Measurements from ENCODE around the gene MRPL33.
A peak's percentile ranks its signal among the peaks of the same experiment; 100 is the strongest.
"Not testable (repeated sequence)": the region's sequence is repeated elsewhere in the genome, so short reads cannot be mapped to it uniquely, and the experiment has no call there.

The MRPL33 gene

DNA sequence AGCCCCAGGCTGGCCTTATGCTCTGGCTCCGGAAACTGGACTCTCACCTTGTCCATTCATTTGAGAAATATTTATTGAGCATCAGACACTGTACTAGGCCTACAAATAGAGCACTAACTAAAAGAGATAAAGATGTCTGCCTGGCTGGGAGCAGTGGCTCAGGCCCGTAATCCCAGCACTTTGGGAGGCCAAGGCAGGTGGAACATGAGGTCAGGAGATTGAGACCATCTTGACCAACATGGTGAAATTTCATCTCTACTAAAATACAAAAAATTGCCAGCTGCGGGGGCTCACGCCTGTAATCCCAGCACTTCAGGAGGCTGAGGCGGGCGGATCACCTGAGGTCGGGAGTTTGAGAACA lies 7.6 kb upstream of the MRPL33 start:
- H3K27me3 ChIP-seq (ENCODE audit: control insufficient read depth, insufficient read depth, low read length), result no peaks in the 10 kb centered on the region
- H3K4me3 ChIP-seq (ENCODE audit: low read length), result no peak overlapping the region
- no peak overlapping the region for H3K4me2 ChIP-seq (ENCODE audit: low read length)
- no peak overlapping the region for H3K9ac ChIP-seq (ENCODE audit: low read depth, low read length)
- H3K36me3 ChIP-seq (ENCODE audit: insufficient read depth, low read length), result no peaks in the 10 kb centered on the region
- peaks cover 31% of the 10 kb centered on the region for H3K4me1 ChIP-seq (ENCODE audit: control insufficient read depth, insufficient read depth, low read length)
- no peaks in the 10 kb centered on the region for H3K9me3 ChIP-seq (replicated peaks; ENCODE audit: low read length)

DNA sequence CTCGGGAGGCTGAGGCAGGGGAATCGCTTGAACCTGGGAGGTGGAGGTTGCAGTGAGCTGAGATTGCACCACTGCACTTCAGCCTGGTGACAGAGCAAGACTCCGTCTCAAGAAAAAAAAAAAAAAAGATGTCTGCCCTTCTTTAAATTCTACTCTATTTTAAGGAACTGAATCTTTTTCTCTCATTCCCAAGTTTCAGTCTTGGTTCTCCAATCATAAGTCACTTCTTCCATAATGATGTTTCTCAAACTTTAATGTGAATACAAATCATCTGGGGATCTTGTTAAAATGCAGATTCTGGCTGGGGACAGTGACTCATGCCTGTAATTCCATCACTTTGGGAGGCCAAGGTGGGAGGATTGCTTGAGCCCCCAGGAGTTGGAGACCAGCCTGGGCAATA lies 7.0 kb upstream of the MRPL33 start:
- not testable (repeated sequence) for H3K27me3 ChIP-seq (ENCODE audit: control insufficient read depth, insufficient read depth, low read length); H3K9ac ChIP-seq (ENCODE audit: low read depth, low read length); H3K4me3 ChIP-seq (ENCODE audit: low read length); H3K4me2 ChIP-seq (ENCODE audit: low read length); H3K9me3 ChIP-seq (replicated peaks; ENCODE audit: low read length); H3K36me3 ChIP-seq (ENCODE audit: insufficient read depth, low read length)
- peaks cover 31% of the 10 kb centered on the region for H3K4me1 ChIP-seq (ENCODE audit: control insufficient read depth, insufficient read depth, low read length)

DNA sequence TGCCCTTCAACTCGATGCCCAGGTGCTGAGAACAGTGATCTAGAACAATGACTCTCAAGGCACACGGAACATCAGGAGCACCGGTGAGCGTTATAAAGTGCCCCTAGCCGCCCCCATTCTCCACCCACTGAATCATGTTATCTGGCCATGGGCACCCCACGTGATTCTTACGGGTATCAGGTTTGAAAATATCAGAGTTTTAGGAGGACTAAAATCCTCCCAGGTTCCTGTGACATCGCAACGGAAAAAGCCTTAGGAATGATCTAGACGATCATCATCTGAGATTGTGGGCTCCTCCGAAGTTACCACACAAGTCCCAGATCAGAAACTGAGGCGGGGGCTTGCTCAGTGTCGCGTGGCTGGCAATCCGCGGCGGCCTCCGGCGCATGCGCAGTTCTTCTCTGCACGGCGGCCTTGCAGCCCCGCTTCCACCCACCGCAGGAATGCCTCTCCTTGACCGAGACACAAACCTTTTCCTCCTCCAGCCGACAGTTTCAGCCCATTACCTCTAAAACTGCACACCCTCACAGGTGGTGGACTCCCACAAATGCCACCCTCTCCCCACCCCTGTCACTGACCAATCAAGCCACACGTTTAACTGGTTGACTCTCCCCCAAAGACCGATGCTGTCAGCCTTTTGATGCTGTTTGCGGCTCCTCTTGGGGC lies 5.8 kb upstream of the MRPL33 start:
- Histone ChIP-seq H3K4me1 (ENCODE audit: control insufficient read depth, insufficient read depth, low read length) (peaks cover 30% of the 10 kb centered on the region), H3K27me3 (ENCODE audit: control insufficient read depth, insufficient read depth, low read length) (no peaks in the 10 kb centered on the region), H3K9ac (ENCODE audit: low read depth, low read length) (peak overlapping the region; percentile 41), H3K4me2 (ENCODE audit: low read length) (peak overlapping the region; percentile 81), H3K9me3 (replicated peaks; ENCODE audit: low read length) (no peaks in the 10 kb centered on the region), H3K4me3 (ENCODE audit: low read length) (peak overlapping the region; percentile 59), H3K36me3 (ENCODE audit: insufficient read depth, low read length) (no peaks in the 10 kb centered on the region)

DNA sequence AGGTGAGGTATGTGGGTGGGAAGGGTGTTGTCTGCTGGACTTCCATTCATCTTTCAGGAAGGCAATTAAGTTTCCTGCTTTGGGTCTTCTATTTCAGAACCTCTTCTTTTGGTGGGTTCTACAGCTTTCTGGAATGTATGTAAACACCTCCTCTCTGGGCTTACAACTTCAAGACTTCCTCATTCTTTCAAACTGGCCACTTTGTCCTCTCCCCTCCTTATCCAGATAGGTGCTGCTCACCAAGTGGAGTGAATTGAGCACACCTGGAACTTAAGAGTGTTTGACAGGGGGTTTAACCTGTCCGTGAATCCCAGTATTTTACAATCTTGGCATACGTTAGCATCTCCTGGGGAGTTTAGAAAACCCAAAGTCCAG lies 5.2 kb upstream of the MRPL33 start:
- no peaks in the 10 kb centered on the region for H3K9me3 ChIP-seq (replicated peaks; ENCODE audit: low read length)
- H3K36me3 ChIP-seq (ENCODE audit: insufficient read depth, low read length), result no peaks in the 10 kb centered on the region
- H3K4me3 ChIP-seq (ENCODE audit: low read length), result no peak overlapping the region
- peak overlapping the region; percentile 81 for H3K4me2 ChIP-seq (ENCODE audit: low read length)
- H3K9ac ChIP-seq (ENCODE audit: low read depth, low read length), result no peak overlapping the region
- H3K27me3 ChIP-seq (ENCODE audit: control insufficient read depth, insufficient read depth, low read length), result no peaks in the 10 kb centered on the region
- H3K4me1 ChIP-seq (ENCODE audit: control insufficient read depth, insufficient read depth, low read length), result peaks cover 25% of the 10 kb centered on the region

GRCh38 chr2:27771202-27771547 lies 344 bp upstream of the MRPL33 start:
- Histone ChIP-seq H3K4me1 (ENCODE audit: control insufficient read depth, insufficient read depth, low read length) (peaks cover 24% of the 10 kb centered on the region), H3K27me3 (ENCODE audit: control insufficient read depth, insufficient read depth, low read length) (no peaks in the 10 kb centered on the region), H3K9ac (ENCODE audit: low read depth, low read length) (peak overlapping the region; percentile 91), H3K4me3 (ENCODE audit: low read length) (peak overlapping the region; percentile 99), H3K4me2 (ENCODE audit: low read length) (peak overlapping the region; percentile 91), H3K36me3 (ENCODE audit: insufficient read depth, low read length) (peaks cover 5% of the 10 kb centered on the region), H3K9me3 (replicated peaks; ENCODE audit: low read length) (no peaks in the 10 kb centered on the region)

DNA sequence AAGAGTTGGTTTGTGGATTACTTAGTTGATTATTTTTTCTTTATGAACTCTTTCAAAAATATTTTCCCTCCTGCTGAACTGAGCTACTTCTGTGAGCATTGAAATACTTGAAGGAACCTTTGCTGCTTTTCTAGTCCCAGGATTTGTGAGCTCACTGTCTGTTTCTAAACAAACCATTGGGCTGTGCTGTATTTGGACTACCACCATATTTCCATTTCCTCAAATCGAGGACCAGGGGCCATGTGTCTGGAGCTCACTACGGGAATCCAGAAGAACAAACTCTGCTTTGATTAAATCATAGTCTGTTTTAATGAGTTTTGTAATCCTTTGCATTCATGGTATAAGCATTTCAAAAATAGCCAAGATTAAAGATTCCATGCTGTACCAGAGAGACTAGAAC lies 1.3 kb downstream of the MRPL33 start:
- Histone ChIP-seq H3K4me3 (ENCODE audit: low read length) (peak overlapping the region; percentile 99), H3K4me2 (ENCODE audit: low read length) (peak overlapping the region; percentile 91), H3K9me3 (replicated peaks; ENCODE audit: low read length) (no peaks in the 10 kb centered on the region), H3K36me3 (ENCODE audit: insufficient read depth, low read length) (peaks cover 10% of the 10 kb centered on the region), H3K4me1 (ENCODE audit: control insufficient read depth, insufficient read depth, low read length) (peaks cover 31% of the 10 kb centered on the region), H3K27me3 (ENCODE audit: control insufficient read depth, insufficient read depth, low read length) (no peaks in the 10 kb centered on the region), H3K9ac (ENCODE audit: low read depth, low read length) (peak overlapping the region; percentile 91)

DNA sequence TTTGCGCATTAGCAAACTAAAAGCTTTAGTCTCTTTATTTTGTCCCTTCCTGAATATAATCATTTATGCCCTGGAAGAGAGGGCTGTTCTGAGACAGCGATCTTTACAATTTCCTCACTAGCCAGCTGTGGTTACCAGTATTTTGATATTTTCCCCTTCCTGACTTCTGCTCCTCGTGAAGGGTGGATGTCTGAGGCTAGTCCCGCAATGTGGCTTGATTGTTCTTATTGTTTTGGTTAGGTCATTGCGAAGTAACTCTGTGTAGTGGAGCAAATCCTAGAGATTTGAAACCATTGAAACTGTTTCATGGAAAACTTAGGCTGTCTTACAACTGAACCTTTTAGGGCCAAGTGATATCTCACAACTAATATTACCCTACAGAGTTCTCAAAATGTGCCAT lies 2.4 kb downstream of the MRPL33 start:
- H3K4me1 ChIP-seq (ENCODE audit: control insufficient read depth, insufficient read depth, low read length), result peaks cover 31% of the 10 kb centered on the region
- H3K9me3 ChIP-seq (replicated peaks; ENCODE audit: low read length), result no peaks in the 10 kb centered on the region
- peak overlapping the region; percentile 91 for H3K4me2 ChIP-seq (ENCODE audit: low read length)
- H3K4me3 ChIP-seq (ENCODE audit: low read length), result peak overlapping the region; percentile 99
- H3K36me3 ChIP-seq (ENCODE audit: insufficient read depth, low read length), result peaks cover 17% of the 10 kb centered on the region
- no peak overlapping the region for H3K9ac ChIP-seq (ENCODE audit: low read depth, low read length)
- H3K27me3 ChIP-seq (ENCODE audit: control insufficient read depth, insufficient read depth, low read length), result no peaks in the 10 kb centered on the region

- Histone ChIP-seq H3K4me1 (ENCODE audit: control insufficient read depth, insufficient read depth, low read length) (peaks cover 31% of the 10 kb centered on the region), H3K4me2 (ENCODE audit: low read length) (peak overlapping the region; percentile 27), H3K9me3 (replicated peaks; ENCODE audit: low read length) (no peaks in the 10 kb centered on the region), H3K4me3 (ENCODE audit: low read length) (no peak overlapping the region), H3K36me3 (ENCODE audit: insufficient read depth, low read length) (peaks cover 29% of the 10 kb centered on the region), H3K27me3 (ENCODE audit: control insufficient read depth, insufficient read depth, low read length) (no peaks in the 10 kb centered on the region), H3K9ac (ENCODE audit: low read depth, low read length) (peak overlapping the region; percentile 41)
Observed at GRCh38 chr2:27776097-27776496, 4.6 kb downstream of the MRPL33 start.

DNA sequence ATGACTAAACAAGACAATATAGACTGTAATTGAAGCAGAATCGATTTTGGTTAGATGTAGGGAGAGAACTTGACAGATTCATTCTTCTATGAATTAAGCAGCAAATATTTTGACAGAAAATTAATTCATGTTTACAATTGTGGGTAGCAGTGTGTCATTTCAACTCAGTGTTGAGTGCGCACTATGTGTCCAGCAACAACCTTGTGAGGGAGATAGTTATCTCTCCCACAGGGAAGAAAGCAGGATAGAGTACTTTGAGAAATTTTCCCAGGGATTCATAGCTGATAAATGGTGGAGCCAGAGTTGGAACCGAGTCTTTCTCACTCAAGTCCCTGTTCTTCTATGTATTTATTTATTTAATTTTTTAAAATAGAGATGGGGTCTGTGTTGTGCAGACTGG lies 5.2 kb downstream of the MRPL33 start:
- peaks cover 30% of the 10 kb centered on the region for H3K36me3 ChIP-seq (ENCODE audit: insufficient read depth, low read length)
- H3K27me3 ChIP-seq (ENCODE audit: control insufficient read depth, insufficient read depth, low read length), result no peaks in the 10 kb centered on the region
- H3K4me1 ChIP-seq (ENCODE audit: control insufficient read depth, insufficient read depth, low read length), result peaks cover 31% of the 10 kb centered on the region
- no peak overlapping the region for H3K4me3 ChIP-seq (ENCODE audit: low read length)
- peak overlapping the region; percentile 4 for H3K9ac ChIP-seq (ENCODE audit: low read depth, low read length)
- H3K4me2 ChIP-seq (ENCODE audit: low read length), result peak overlapping the region; percentile 27
- no peaks in the 10 kb centered on the region for H3K9me3 ChIP-seq (replicated peaks; ENCODE audit: low read length)

- H3K4me3 ChIP-seq (ENCODE audit: low read length), result no peak overlapping the region
- H3K27me3 ChIP-seq (ENCODE audit: control insufficient read depth, insufficient read depth, low read length), result no peaks in the 10 kb centered on the region
- H3K4me2 ChIP-seq (ENCODE audit: low read length), result no peak overlapping the region
- H3K36me3 ChIP-seq (ENCODE audit: insufficient read depth, low read length), result peaks cover 27% of the 10 kb centered on the region
- peaks cover 12% of the 10 kb centered on the region for H3K4me1 ChIP-seq (ENCODE audit: control insufficient read depth, insufficient read depth, low read length)
- no peak overlapping the region for H3K9ac ChIP-seq (ENCODE audit: low read depth, low read length)
- no peaks in the 10 kb centered on the region for H3K9me3 ChIP-seq (replicated peaks; ENCODE audit: low read length)
Observed at GRCh38 chr2:27779417-27780055, 8.0 kb downstream of the MRPL33 start.

GRCh38 chr2:27781496-27781895 lies 10.0 kb downstream of the MRPL33 start:
- no peaks in the 10 kb centered on the region for H3K9me3 ChIP-seq (replicated peaks; ENCODE audit: low read length)
- no peak overlapping the region for H3K4me3 ChIP-seq (ENCODE audit: low read length)
- no peak overlapping the region for H3K4me2 ChIP-seq (ENCODE audit: low read length)
- H3K36me3 ChIP-seq (ENCODE audit: insufficient read depth, low read length), result peaks cover 25% of the 10 kb centered on the region
- H3K27me3 ChIP-seq (ENCODE audit: control insufficient read depth, insufficient read depth, low read length), result no peaks in the 10 kb centered on the region
- H3K4me1 ChIP-seq (ENCODE audit: control insufficient read depth, insufficient read depth, low read length), result peaks cover 3% of the 10 kb centered on the region
- H3K9ac ChIP-seq (ENCODE audit: low read depth, low read length), result no peak overlapping the region

- H3K4me3 ChIP-seq (ENCODE audit: low read length), result no peak overlapping the region
- H3K4me1 ChIP-seq (ENCODE audit: control insufficient read depth, insufficient read depth, low read length), result no peaks in the 10 kb centered on the region
- no peak overlapping the region for H3K4me2 ChIP-seq (ENCODE audit: low read length)
- H3K9me3 ChIP-seq (replicated peaks; ENCODE audit: low read length), result no peaks in the 10 kb centered on the region
- no peak overlapping the region for H3K9ac ChIP-seq (ENCODE audit: low read depth, low read length)
- no peaks in the 10 kb centered on the region for H3K27me3 ChIP-seq (ENCODE audit: control insufficient read depth, insufficient read depth, low read length)
- peaks cover 21% of the 10 kb centered on the region for H3K36me3 ChIP-seq (ENCODE audit: insufficient read depth, low read length)
Observed at GRCh38 chr2:27782701-27783100, 11.2 kb downstream of the MRPL33 start.
